HG02763 (cell line): ENCODE measurements around the gene CNTN4.
"Not testable (repeated sequence)": the region's sequence is repeated elsewhere in the genome, so short reads cannot be mapped to it uniquely, and the experiment has no call there.

ENCODE experiments used
- ATAC-seq: cut with Tn5 transposase; IDR thresholded peaks from one replicate; pipeline ENCODE4 v1.9.1; 2021; ENCODE audit warnings: mild to moderate bottlenecking, moderate library complexity; ENCODE audit not compliant: unreplicated experiment

The CNTN4 gene

GRCh38 chr3:2774481-2775249 is 676.0 kb downstream of the CNTN4 start:
- ATAC-seq, result no peak

- no peak for ATAC-seq
Observed at GRCh38 chr3:2783261-2783660, 684.6 kb downstream of the CNTN4 start.

GRCh38 chr3:2784627-2785026 is 686.0 kb downstream of the CNTN4 start:
- no peak for ATAC-seq

GRCh38 chr3:2790266-2790815 is 691.7 kb downstream of the CNTN4 start:
- ATAC-seq, result no peak

- ATAC-seq, result no peak
Observed at GRCh38 chr3:2792432-2792831, 693.8 kb downstream of the CNTN4 start.

GRCh38 chr3:2793987-2794386 is 695.3 kb downstream of the CNTN4 start:
- ATAC-seq, result no peak

- no peak for ATAC-seq
Observed at GRCh38 chr3:2802429-2802828, 703.8 kb downstream of the CNTN4 start.

- no peak for ATAC-seq
Observed at GRCh38 chr3:2807514-2807913, 708.8 kb downstream of the CNTN4 start.

- no peak for ATAC-seq
Observed at GRCh38 chr3:2810723-2811122, 712.1 kb downstream of the CNTN4 start.

- no peak for ATAC-seq
Observed at GRCh38 chr3:2819571-2819970, 720.9 kb downstream of the CNTN4 start.

GRCh38 chr3:2820982-2821381 is 722.3 kb downstream of the CNTN4 start:
- ATAC-seq, result not testable (repeated sequence)

- ATAC-seq, result no peak
Observed at GRCh38 chr3:2822611-2823010, 723.9 kb downstream of the CNTN4 start.

GRCh38 chr3:2823031-2823430 is 724.4 kb downstream of the CNTN4 start:
- no peak for ATAC-seq

GRCh38 chr3:2823437-2824211 is 725.0 kb downstream of the CNTN4 start:
- ATAC-seq, result no peak

GRCh38 chr3:2826036-2826435 is 727.4 kb downstream of the CNTN4 start:
- no peak for ATAC-seq

- no peak for ATAC-seq
Observed at GRCh38 chr3:2826453-2826852, 727.8 kb downstream of the CNTN4 start.

GRCh38 chr3:2837239-2837638 is 738.6 kb downstream of the CNTN4 start:
- no peak for ATAC-seq

- ATAC-seq, result no peak
Observed at GRCh38 chr3:2837910-2838309, 739.2 kb downstream of the CNTN4 start.

- no peak for ATAC-seq
Observed at GRCh38 chr3:2838546-2839157, 740.0 kb downstream of the CNTN4 start.

- ATAC-seq, result no peak
Observed at GRCh38 chr3:2839876-2840275, 741.2 kb downstream of the CNTN4 start.

- ATAC-seq, result no peak
Observed at GRCh38 chr3:2847062-2847841, 748.6 kb downstream of the CNTN4 start.
